HUES6 (cell line): ENCODE data around the gene NECAB3.
A peak's percentile ranks its signal among the peaks of the same experiment; 100 is the strongest.

Experiments used
- H3K27ac ChIP-seq: 2 replicates; pipeline ENCODE4 v1.7.0; 2013; ENCODE audit warnings: low read depth, mild to moderate bottlenecking, low read length, inconsistent platforms
- H3K27me3 ChIP-seq: 2 replicates; pipeline ENCODE4 v1.6.1; 2013; ENCODE audit warnings: low read length; ENCODE audit not compliant: control insufficient read depth, insufficient read depth
- H3K36me3 ChIP-seq: 2 replicates; pipeline ENCODE4 v1.6.1; 2013; ENCODE audit warnings: low read length; ENCODE audit not compliant: control insufficient read depth, insufficient read depth
- H3K4me1 ChIP-seq: 2 replicates; pipeline ENCODE4 v1.6.1; 2013; ENCODE audit warnings: low read length; ENCODE audit not compliant: control insufficient read depth, insufficient read depth
- H3K4me3 ChIP-seq: 2 replicates; pipeline ENCODE4 v1.5.1; 2013; ENCODE audit warnings: low read depth, low read length
- H3K9ac ChIP-seq: one replicate; pipeline ENCODE4 v1.6.1; 2013; ENCODE audit warnings: mild to moderate bottlenecking, low read length
- H3K9me3 ChIP-seq: 2 replicates; pipeline ENCODE4 v1.6.1; 2013; ENCODE audit warnings: low read depth, low read length; ENCODE audit not compliant: control insufficient read depth, insufficient read depth

The NECAB3 gene

GRCh38 chr20:33675136-33675959 is 1.1 kb upstream of the NECAB3 start:
- Histone ChIP-seq H3K27ac (no peak overlapping the region), H3K4me3 (peak overlapping the region; percentile 78), H3K27me3 (no peaks in the 10 kb centered on the region), H3K36me3 (peaks cover 62% of the 10 kb centered on the region), H3K9me3 (no peaks in the 10 kb centered on the region), H3K9ac (peak overlapping the region; percentile 57), H3K4me1 (peaks cover 28% of the 10 kb centered on the region)

GRCh38 chr20:33673410-33674293 is 576 bp downstream of the NECAB3 start:
- Histone ChIP-seq H3K27me3 (no peaks in the 10 kb centered on the region), H3K9ac (peak overlapping the region; percentile 81), H3K4me3 (peak overlapping the region; percentile 78), H3K4me1 (peaks cover 28% of the 10 kb centered on the region), H3K9me3 (no peaks in the 10 kb centered on the region), H3K27ac (peak overlapping the region; percentile 59; the same call in 1 of the 2 replicates), H3K36me3 (peaks cover 57% of the 10 kb centered on the region)

- peaks cover 54% of the 10 kb centered on the region for H3K36me3 ChIP-seq
- H3K4me3 ChIP-seq = peak overlapping the region; percentile 78
- H3K27me3 ChIP-seq = no peaks in the 10 kb centered on the region
- no peak overlapping the region; the same call in 1 of the 2 replicates for H3K27ac ChIP-seq
- H3K9ac ChIP-seq = peak overlapping the region; percentile 81
- peaks cover 31% of the 10 kb centered on the region for H3K4me1 ChIP-seq
- H3K9me3 ChIP-seq = no peaks in the 10 kb centered on the region
Measured at GRCh38 chr20:33673114-33673409, 1.2 kb downstream of the NECAB3 start.

- Histone ChIP-seq H3K27ac (no peak overlapping the region), H3K36me3 (peaks cover 49% of the 10 kb centered on the region), H3K27me3 (peaks cover 2% of the 10 kb centered on the region), H3K4me3 (peak overlapping the region; percentile 78), H3K9me3 (no peaks in the 10 kb centered on the region), H3K4me1 (peaks cover 34% of the 10 kb centered on the region), H3K9ac (peak overlapping the region; percentile 81)
Measured at GRCh38 chr20:33672426-33673113, 1.7 kb downstream of the NECAB3 start.

GRCh38 chr20:33671573-33672288 is 2.5 kb downstream of the NECAB3 start:
- H3K4me3 ChIP-seq = no peak overlapping the region
- H3K9me3 ChIP-seq = no peaks in the 10 kb centered on the region
- H3K27me3 ChIP-seq = peaks cover 6% of the 10 kb centered on the region
- peaks cover 42% of the 10 kb centered on the region for H3K36me3 ChIP-seq
- H3K27ac ChIP-seq = no peak overlapping the region
- H3K9ac ChIP-seq = no peak overlapping the region
- peaks cover 38% of the 10 kb centered on the region for H3K4me1 ChIP-seq

GRCh38 chr20:33670715-33671499 is 3.3 kb downstream of the NECAB3 start:
- no peaks in the 10 kb centered on the region for H3K9me3 ChIP-seq
- H3K27ac ChIP-seq = no peak overlapping the region
- H3K4me1 ChIP-seq = peaks cover 42% of the 10 kb centered on the region
- peaks cover 6% of the 10 kb centered on the region for H3K27me3 ChIP-seq
- H3K36me3 ChIP-seq = peaks cover 33% of the 10 kb centered on the region
- no peak overlapping the region for H3K9ac ChIP-seq
- H3K4me3 ChIP-seq = no peak overlapping the region

- Histone ChIP-seq H3K9ac (no peak overlapping the region), H3K9me3 (no peaks in the 10 kb centered on the region), H3K4me3 (no peak overlapping the region), H3K27me3 (peaks cover 6% of the 10 kb centered on the region), H3K4me1 (peaks cover 34% of the 10 kb centered on the region), H3K27ac (no peak overlapping the region), H3K36me3 (peaks cover 31% of the 10 kb centered on the region)
Measured at GRCh38 chr20:33669873-33670640, 4.2 kb downstream of the NECAB3 start.

GRCh38 chr20:33669224-33669623 is 5.0 kb downstream of the NECAB3 start:
- Histone ChIP-seq H3K4me3 (no peak overlapping the region), H3K4me1 (peaks cover 38% of the 10 kb centered on the region), H3K27ac (no peak overlapping the region), H3K27me3 (peaks cover 6% of the 10 kb centered on the region), H3K36me3 (peaks cover 31% of the 10 kb centered on the region), H3K9me3 (no peaks in the 10 kb centered on the region), H3K9ac (no peak overlapping the region)

GRCh38 chr20:33668466-33669155 is 5.6 kb downstream of the NECAB3 start:
- Histone ChIP-seq H3K9me3 (no peaks in the 10 kb centered on the region), H3K4me3 (no peak overlapping the region), H3K9ac (no peak overlapping the region), H3K36me3 (peaks cover 31% of the 10 kb centered on the region), H3K27ac (no peak overlapping the region), H3K4me1 (peaks cover 40% of the 10 kb centered on the region), H3K27me3 (peaks cover 6% of the 10 kb centered on the region)
